Ishikawa (cell line): ENCODE data around the gene ARHGAP33.

Experiments
- CEBPB ChIP-seq: IDR thresholded peaks from 2 replicates; pipeline ENCODE4 v1.6.1; 2012
- CREB1 ChIP-seq: IDR thresholded peaks from 2 replicates; pipeline ENCODE4 v1.6.1; 2012; ENCODE audit warnings: low read depth
- EP300 ChIP-seq: IDR thresholded peaks from 2 replicates; pipeline ENCODE4 v1.6.1; 2012; ENCODE audit warnings: borderline replicate concordance
- FOXM1 ChIP-seq: IDR thresholded peaks from 2 replicates; pipeline ENCODE4 v1.6.1; 2012; ENCODE audit warnings: low read depth, borderline replicate concordance
- RAD21 ChIP-seq: IDR thresholded peaks from 2 replicates; pipeline ENCODE4 v1.6.1; 2012; ENCODE audit warnings: low read depth
- TAF1 ChIP-seq: IDR thresholded peaks from 2 replicates; pipeline ENCODE4 v1.6.1; 2012; ENCODE audit warnings: low read depth, mild to moderate bottlenecking
- TEAD4 ChIP-seq: IDR thresholded peaks from 2 replicates; pipeline ENCODE4 v1.6.1; 2012
- YY1 ChIP-seq: IDR thresholded peaks from 2 replicates; pipeline ENCODE4 v1.6.1; 2012; ENCODE audit warnings: low read depth
- TF ChIP-seq, protein P1 (sequence below): IDR thresholded peaks from 2 replicates; pipeline ENCODE4 v1.6.1; 2012
- TF ChIP-seq, protein P2 (sequence below): IDR thresholded peaks from 2 replicates; pipeline ENCODE4 v1.6.1; 2012; ENCODE audit warnings: low read depth, mild to moderate bottlenecking

- no peak for TF ChIP-seq RAD21
- no peak for TF ChIP-seq FOXM1
- no peak for TF ChIP-seq YY1
- no peak for TF ChIP-seq TAF1
- no peak for TF ChIP-seq CEBPB
- TF ChIP-seq, protein P1, sequence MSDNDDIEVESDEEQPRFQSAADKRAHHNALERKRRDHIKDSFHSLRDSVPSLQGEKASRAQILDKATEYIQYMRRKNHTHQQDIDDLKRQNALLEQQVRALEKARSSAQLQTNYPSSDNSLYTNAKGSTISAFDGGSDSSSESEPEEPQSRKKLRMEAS, result no peak
- no peak for TF ChIP-seq CREB1
- TF ChIP-seq, protein P2, sequence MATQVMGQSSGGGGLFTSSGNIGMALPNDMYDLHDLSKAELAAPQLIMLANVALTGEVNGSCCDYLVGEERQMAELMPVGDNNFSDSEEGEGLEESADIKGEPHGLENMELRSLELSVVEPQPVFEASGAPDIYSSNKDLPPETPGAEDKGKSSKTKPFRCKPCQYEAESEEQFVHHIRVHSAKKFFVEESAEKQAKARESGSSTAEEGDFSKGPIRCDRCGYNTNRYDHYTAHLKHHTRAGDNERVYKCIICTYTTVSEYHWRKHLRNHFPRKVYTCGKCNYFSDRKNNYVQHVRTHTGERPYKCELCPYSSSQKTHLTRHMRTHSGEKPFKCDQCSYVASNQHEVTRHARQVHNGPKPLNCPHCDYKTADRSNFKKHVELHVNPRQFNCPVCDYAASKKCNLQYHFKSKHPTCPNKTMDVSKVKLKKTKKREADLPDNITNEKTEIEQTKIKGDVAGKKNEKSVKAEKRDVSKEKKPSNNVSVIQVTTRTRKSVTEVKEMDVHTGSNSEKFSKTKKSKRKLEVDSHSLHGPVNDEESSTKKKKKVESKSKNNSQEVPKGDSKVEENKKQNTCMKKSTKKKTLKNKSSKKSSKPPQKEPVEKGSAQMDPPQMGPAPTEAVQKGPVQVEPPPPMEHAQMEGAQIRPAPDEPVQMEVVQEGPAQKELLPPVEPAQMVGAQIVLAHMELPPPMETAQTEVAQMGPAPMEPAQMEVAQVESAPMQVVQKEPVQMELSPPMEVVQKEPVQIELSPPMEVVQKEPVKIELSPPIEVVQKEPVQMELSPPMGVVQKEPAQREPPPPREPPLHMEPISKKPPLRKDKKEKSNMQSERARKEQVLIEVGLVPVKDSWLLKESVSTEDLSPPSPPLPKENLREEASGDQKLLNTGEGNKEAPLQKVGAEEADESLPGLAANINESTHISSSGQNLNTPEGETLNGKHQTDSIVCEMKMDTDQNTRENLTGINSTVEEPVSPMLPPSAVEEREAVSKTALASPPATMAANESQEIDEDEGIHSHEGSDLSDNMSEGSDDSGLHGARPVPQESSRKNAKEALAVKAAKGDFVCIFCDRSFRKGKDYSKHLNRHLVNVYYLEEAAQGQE, result no peak
- TF ChIP-seq TEAD4, result no peak
- TF ChIP-seq EP300, result no peak
These were observed 6.3 kb downstream of the ARHGAP33 start for GRCh38 chr19:35781650-35782049.
